ENCODE data around the gene MMP7. TPM values are rescaled to one million over a fixed set of nuclear protein-coding genes. Genes with fewer than 3 reads are reported as not detected.

The MMP7 gene
- total RNA-seq, 1 donor: under 0.01 TPM

GRCh38 chr11:102489186-102490145, 41.1 kb downstream of the MMP7 start:
- Histone ChIP-seq H3K79me2 (ENCODE audit: insufficient read depth, low read length) (no peaks in the 10 kb centered on the region), H3K4me1 (ENCODE audit: insufficient read depth, low read length) (peaks cover 2% of the 10 kb centered on the region), H3K4me3 (ENCODE audit: insufficient read depth, low read length) (no peak overlapping the region), H4K20me1 (ENCODE audit: insufficient read depth, low read length) (no peaks in the 10 kb centered on the region), H3K36me3 (ENCODE audit: insufficient read depth, low read length) (no peaks in the 10 kb centered on the region), H3K4me2 (ENCODE audit: insufficient read depth, low read length) (no peak overlapping the region), H3K27ac (ENCODE audit: low read depth, low read length) (no peak overlapping the region), H3K27me3 (ENCODE audit: insufficient read depth, low read length) (no peaks in the 10 kb centered on the region), H2AFZ (ENCODE audit: low read length) (no peak overlapping the region), H3K9me3 (ENCODE audit: low read depth, low read length) (no peaks in the 10 kb centered on the region)
- no peak for TF ChIP-seq CTCF (IDR thresholded peaks at IDR 0.05; ENCODE audit: extremely low read depth, low read depth, low read length)
- DNase-seq (ENCODE audit: insufficient read length, low spot score, missing footprints): no peak

- TF ChIP-seq CTCF (IDR thresholded peaks at IDR 0.05; ENCODE audit: extremely low read depth, low read depth, low read length): no peak
- DNase-seq (ENCODE audit: insufficient read length, low spot score, missing footprints): no peak
- Histone ChIP-seq H3K4me1 (ENCODE audit: insufficient read depth, low read length) (no peaks in the 10 kb centered on the region), H3K4me2 (ENCODE audit: insufficient read depth, low read length) (no peak overlapping the region), H3K36me3 (ENCODE audit: insufficient read depth, low read length) (no peaks in the 10 kb centered on the region), H3K9me3 (ENCODE audit: low read depth, low read length) (no peaks in the 10 kb centered on the region), H2AFZ (ENCODE audit: low read length) (no peak overlapping the region), H4K20me1 (ENCODE audit: insufficient read depth, low read length) (no peaks in the 10 kb centered on the region), H3K27me3 (ENCODE audit: insufficient read depth, low read length) (no peaks in the 10 kb centered on the region), H3K27ac (ENCODE audit: low read depth, low read length) (no peak overlapping the region), H3K79me2 (ENCODE audit: insufficient read depth, low read length) (no peaks in the 10 kb centered on the region), H3K4me3 (ENCODE audit: insufficient read depth, low read length) (no peak overlapping the region)
These were observed 42.3 kb downstream of the MMP7 start for GRCh38 chr11:102488208-102488607.

- no peaks in the 10 kb centered on the region for H3K36me3 ChIP-seq (ENCODE audit: insufficient read depth, low read length)
- H3K9me3 ChIP-seq (ENCODE audit: low read depth, low read length): no peaks in the 10 kb centered on the region
- TF ChIP-seq CTCF (IDR thresholded peaks at IDR 0.05; ENCODE audit: extremely low read depth, low read depth, low read length): no peak
- no peaks in the 10 kb centered on the region for H3K27me3 ChIP-seq (ENCODE audit: insufficient read depth, low read length)
- H3K27ac ChIP-seq (ENCODE audit: low read depth, low read length): no peak overlapping the region
- H2AFZ ChIP-seq (ENCODE audit: low read length): no peak overlapping the region
- no peak overlapping the region for H3K4me3 ChIP-seq (ENCODE audit: insufficient read depth, low read length)
- H3K79me2 ChIP-seq (ENCODE audit: insufficient read depth, low read length): no peaks in the 10 kb centered on the region
- no peak for DNase-seq (ENCODE audit: insufficient read length, low spot score, missing footprints)
- no peak overlapping the region for H3K4me2 ChIP-seq (ENCODE audit: insufficient read depth, low read length)
- H4K20me1 ChIP-seq (ENCODE audit: insufficient read depth, low read length): no peaks in the 10 kb centered on the region
- no peaks in the 10 kb centered on the region for H3K4me1 ChIP-seq (ENCODE audit: insufficient read depth, low read length)
These were observed 43.3 kb downstream of the MMP7 start for GRCh38 chr11:102487214-102487613.

- H4K20me1 ChIP-seq (ENCODE audit: insufficient read depth, low read length): no peaks in the 10 kb centered on the region
- no peaks in the 10 kb centered on the region for H3K36me3 ChIP-seq (ENCODE audit: insufficient read depth, low read length)
- H3K79me2 ChIP-seq (ENCODE audit: insufficient read depth, low read length): no peaks in the 10 kb centered on the region
- H2AFZ ChIP-seq (ENCODE audit: low read length): no peak overlapping the region
- H3K4me3 ChIP-seq (ENCODE audit: insufficient read depth, low read length): no peak overlapping the region
- DNase-seq (ENCODE audit: insufficient read length, low spot score, missing footprints): no peak
- no peak overlapping the region for H3K27ac ChIP-seq (ENCODE audit: low read depth, low read length)
- H3K27me3 ChIP-seq (ENCODE audit: insufficient read depth, low read length): no peaks in the 10 kb centered on the region
- H3K4me2 ChIP-seq (ENCODE audit: insufficient read depth, low read length): no peak overlapping the region
- TF ChIP-seq CTCF (IDR thresholded peaks at IDR 0.05; ENCODE audit: extremely low read depth, low read depth, low read length): no peak
- no peaks in the 10 kb centered on the region for H3K9me3 ChIP-seq (ENCODE audit: low read depth, low read length)
- no peaks in the 10 kb centered on the region for H3K4me1 ChIP-seq (ENCODE audit: insufficient read depth, low read length)
These were observed 44.0 kb downstream of the MMP7 start for GRCh38 chr11:102486584-102486983.

Data from osteoblast (primary cell).